GM19043 (cell line): Measurements from ENCODE around the gene LEUTX.

Source experiments
- ATAC-seq: cut with Tn5 transposase; IDR thresholded peaks from one replicate; pipeline ENCODE4 v1.9.1; 2021; ENCODE audit warnings: low read depth; ENCODE audit not compliant: unreplicated experiment

Gene LEUTX

GRCh38 chr19:39820696-39821095 lies 42.0 kb downstream of the LEUTX start:
- no peak for ATAC-seq

GRCh38 chr19:39823686-39824085 lies 45.0 kb downstream of the LEUTX start:
- no peak for ATAC-seq

GRCh38 chr19:39824143-39825092 lies 45.8 kb downstream of the LEUTX start:
- ATAC-seq, result peak; percentile 97

- ATAC-seq, result no peak
Measured at GRCh38 chr19:39825093-39825463, 46.4 kb downstream of the LEUTX start.

- no peak for ATAC-seq
Measured at GRCh38 chr19:39825531-39826076, 47.0 kb downstream of the LEUTX start.

- ATAC-seq, result no peak
Measured at GRCh38 chr19:39826311-39826945, 47.8 kb downstream of the LEUTX start.

GRCh38 chr19:39827216-39827615 lies 48.6 kb downstream of the LEUTX start:
- no peak for ATAC-seq

GRCh38 chr19:39828015-39828653 lies 49.5 kb downstream of the LEUTX start:
- no peak for ATAC-seq

GRCh38 chr19:39828654-39829032 lies 50.0 kb downstream of the LEUTX start:
- ATAC-seq, result no peak

- no peak for ATAC-seq
Measured at GRCh38 chr19:39829702-39830275, 51.1 kb downstream of the LEUTX start.

- ATAC-seq, result no peak
Measured at GRCh38 chr19:39830406-39830805, 51.8 kb downstream of the LEUTX start.

- no peak for ATAC-seq
Measured at GRCh38 chr19:39830847-39831246, 52.2 kb downstream of the LEUTX start.

- no peak for ATAC-seq
Measured at GRCh38 chr19:39831679-39832078, 53.0 kb downstream of the LEUTX start.

- no peak for ATAC-seq
Measured at GRCh38 chr19:39832341-39833083, 53.9 kb downstream of the LEUTX start.

- peak; percentile 26 for ATAC-seq
Measured at GRCh38 chr19:39833160-39833463, 54.5 kb downstream of the LEUTX start.

- ATAC-seq, result peak; percentile 88
Measured at GRCh38 chr19:39833464-39834286, 55.0 kb downstream of the LEUTX start, which contains the start of gene DYRK1B. DYRK1B (minus strand) TSS chr19:39834162; CDS start chr19:39831867, 2,295 bp downstream.

- no peak for ATAC-seq
Measured at GRCh38 chr19:39834287-39834841, 55.7 kb downstream of the LEUTX start.
